ENCODE results near the gene CAPN15.

The CAPN15 gene

DNA sequence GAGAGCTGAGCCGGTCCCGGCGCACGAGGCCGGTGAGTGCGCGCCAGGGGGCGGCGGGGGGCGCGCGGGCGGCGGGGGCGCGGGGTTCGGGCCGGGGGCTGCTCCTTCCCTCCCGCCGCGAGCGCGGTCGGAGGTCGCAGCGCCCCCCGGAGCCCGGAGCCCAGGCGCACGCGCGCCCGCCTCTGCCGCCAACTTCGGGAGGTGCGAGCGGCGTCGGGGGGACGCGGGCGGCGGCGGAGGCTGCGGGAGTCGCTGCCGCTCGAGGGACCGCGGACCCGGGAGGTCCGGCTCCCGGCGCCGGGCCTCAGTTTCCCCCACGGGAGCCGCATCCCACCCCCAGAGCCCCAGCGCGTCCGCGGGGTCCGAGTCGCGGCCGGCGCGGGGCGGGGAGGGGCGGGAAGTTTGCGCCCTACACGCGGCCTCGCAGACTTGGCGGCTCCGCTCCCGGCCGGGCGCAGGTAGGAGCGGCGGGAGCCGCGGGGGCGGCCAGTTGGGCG, 32.7 kb downstream of the CAPN15 start, which contains the start of gene PRR35:
Gene PRR35 (plus strand): TSS at position 191 of the 497 bp plus-strand sequence. CDS start 2,901 bp downstream, outside the sequence.
- no peak for DNase-seq (ENCODE audit: low read depth in 2 of 3, low spot score in 2 of 3)

GRCh38 chr16:560701-561412, 33.3 kb downstream of the CAPN15 start:
- no peak for DNase-seq (ENCODE audit: low read depth in 2 of 3, low spot score in 2 of 3)

DNA sequence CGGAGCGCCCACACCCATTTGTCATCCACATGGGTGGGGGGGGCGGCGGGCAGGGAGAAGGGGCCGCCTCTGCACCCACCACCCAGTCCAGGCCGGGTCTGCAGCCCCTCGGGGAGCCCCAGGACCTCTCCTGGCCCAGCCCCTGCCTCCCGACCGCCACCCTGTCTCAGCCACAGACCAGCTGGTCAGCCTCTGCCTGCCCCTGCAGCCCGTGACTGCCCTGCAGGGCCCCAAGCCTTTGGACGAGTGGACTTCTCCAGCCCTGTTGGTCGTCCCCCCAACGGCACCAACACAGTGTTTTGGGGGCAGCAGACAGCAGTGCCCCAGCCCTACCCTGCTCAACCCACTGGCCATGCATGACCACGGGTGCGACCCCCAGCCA, 33.9 kb downstream of the CAPN15 start:
- no peak for DNase-seq (ENCODE audit: low read depth in 2 of 3, low spot score in 2 of 3)

DNA sequence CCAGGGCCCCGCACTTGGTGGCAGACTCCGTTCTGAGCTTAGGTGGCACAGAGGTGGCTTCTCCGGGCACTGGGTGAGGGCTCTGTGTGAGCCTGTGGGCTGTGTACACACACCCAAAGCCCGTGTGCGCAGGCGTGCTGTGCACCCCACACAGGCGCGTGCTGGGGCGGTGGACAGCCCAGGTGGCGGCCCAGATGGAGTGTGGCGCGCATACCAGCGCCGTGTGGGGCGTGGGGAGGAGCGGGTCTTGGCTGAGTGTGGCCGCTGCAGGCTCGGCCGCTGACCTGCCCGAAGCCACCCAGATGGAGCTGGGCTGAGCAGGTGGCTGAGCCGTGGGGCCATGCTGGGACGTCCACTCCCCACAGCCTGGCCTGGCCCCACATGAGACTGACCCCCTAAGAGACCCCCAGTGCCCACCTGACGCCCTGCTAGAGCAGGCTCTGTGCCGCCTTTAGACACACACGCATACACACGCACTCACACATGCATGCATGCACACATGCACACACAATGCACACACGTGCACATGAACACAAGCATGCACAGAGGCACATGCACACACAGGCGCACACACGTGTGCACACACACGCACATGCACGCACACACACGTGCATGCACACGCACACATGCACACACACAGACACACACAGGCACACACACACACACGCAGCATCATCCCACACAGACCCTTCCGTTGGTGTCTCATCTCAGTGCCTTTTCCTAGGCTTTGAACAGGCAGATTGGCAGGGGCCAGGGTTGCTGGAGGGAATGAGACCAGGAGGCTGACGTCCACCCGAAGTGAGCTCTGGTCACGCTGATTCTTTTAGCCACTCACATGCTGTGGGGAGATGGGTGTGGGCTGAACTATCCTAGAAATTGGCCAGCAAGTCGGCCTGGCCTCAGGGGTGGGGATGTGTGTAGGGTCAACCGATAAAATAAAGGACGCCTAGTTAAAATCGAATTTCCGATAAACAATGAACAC, 34.7 kb downstream of the CAPN15 start:
- DNase-seq (ENCODE audit: low read depth in 2 of 3, low spot score in 2 of 3), result no peak

DNA sequence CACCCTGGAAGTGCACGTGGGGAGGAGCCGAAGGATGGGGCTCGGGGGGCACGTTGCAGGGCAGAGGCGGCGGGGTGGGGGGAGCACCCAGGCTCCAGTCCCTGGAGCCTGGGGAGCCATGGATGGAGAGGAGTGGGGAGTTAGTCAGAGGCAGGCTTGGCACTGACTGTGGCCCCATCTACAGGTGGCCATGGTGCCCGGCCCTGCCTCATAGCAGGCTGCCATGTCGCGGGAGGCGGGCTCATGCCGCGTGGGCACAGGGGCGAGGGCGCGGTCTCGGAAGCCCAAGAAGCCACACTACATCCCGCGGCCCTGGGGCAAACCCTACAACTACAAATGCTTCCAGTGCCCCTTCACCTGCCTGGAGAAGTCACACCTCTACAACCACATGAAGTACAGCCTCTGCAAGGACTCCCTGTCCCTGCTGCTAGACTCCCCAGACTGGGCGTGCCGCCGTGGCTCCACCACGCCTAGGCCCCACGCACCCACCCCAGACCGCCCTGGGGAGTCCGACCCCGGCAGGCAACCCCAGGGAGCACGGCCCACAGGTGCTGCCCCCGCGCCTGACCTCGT, 35.6 kb downstream of the CAPN15 start:
- no peak for DNase-seq (ENCODE audit: low read depth in 2 of 3, low spot score in 2 of 3)

- no peak for DNase-seq (ENCODE audit: low read depth in 2 of 3, low spot score in 2 of 3)
Measured at GRCh38 chr16:564690-565418, 37.3 kb downstream of the CAPN15 start.

DNA sequence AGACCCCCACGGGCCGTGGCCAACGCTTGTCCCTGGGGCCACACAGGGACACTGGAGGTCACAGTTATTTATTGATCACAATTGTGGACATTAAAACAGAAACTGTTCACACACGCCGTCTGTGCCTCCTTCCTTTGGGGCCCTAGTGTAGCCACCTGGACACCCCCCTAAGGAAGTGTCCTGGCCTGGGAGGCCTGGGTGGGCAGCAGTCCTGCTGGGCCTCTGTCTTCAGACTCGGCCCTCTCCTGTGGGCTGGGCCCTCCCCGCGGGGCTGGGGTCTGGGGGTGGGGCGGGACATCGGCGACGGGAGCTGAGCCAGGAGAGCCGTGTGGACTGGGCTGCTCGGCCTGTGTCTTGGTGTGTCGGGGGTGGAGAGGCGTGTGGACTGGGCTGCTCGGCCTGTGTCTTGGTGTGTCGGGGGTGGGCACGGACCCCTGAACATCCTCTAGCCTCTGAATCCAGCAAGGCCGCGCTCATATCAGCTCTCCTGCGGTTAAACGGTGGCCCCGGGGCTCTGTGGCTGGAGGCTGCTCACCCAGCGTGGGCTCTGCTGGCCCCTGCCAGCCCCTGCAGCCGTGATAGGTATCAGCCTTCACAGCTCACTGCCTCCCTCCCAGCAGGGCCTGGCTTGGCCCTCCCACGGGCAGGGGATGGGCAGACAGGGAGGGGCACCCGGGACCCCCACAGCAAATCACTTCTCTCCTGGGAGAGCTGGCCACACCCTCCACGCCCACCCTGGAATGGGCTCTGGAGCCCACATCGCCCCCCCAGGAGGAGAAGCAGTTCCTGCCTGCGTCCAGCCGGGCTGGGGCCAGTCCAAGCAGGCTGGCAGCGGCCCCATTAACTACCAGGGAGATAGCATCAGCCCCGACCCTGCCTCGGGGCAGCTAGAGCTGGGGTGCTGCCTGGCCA, 38.2 kb downstream of the CAPN15 start:
- no peak for DNase-seq (ENCODE audit: low read depth in 2 of 3, low spot score in 2 of 3)

GRCh38 chr16:566475-567372, 39.2 kb downstream of the CAPN15 start, which contains the start of gene NHLRC4:
TSS of gene NHLRC4 (plus strand) at chr16:567005. CDS start at chr16:568048, 1,043 bp downstream.
- DNase-seq (ENCODE audit: low read depth in 2 of 3, low spot score in 2 of 3), result no peak

DNA sequence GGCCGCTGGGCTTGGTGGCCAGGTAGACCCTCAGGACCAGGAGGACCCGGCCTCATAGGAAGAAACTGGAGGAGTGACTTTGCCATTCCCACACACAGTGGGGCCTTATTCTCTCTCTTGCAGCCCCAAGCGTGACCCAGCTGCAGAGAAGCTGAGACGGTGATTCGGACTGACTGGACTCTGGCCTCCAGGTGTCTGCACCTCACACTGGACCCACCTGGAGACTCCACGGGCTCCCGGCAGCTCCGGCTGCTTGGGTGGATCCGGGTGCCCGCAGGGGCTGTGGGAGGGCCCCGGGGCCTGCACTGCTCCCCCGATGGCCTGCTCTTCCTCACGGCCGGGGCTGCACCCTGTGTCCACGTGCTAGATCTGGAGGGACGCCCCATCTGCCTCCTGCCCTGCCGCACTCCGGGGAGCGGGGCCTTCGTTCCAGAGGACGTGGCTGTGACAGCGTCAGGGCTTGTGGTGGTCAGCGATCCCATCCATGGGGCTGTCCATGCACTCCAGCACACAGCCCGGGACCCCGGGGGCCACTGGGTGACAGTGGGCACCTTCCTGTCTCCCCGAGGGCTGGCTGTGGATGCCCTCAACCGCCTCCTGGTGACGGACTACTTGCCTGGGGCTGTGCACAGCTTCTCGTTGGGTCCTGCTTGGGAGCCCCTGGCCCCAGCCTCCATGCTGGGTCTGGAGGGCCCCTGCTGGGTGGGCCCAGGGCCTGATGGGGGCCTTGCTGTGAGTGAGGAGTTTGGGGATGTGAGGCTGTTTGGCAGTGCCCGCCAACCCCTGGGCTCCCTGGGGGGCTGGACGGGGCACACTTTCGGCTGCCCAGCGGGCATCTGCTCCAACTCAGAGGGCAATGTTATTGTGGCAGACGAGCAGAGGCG, 40.1 kb downstream of the CAPN15 start:
- DNase-seq (ENCODE audit: low read depth in 2 of 3, low spot score in 2 of 3), result no peak

GRCh38 chr16:568401-569258, 41.1 kb downstream of the CAPN15 start:
- no peak for DNase-seq (ENCODE audit: low read depth in 2 of 3, low spot score in 2 of 3)

- DNase-seq (ENCODE audit: low read depth in 2 of 3, low spot score in 2 of 3), result peak; percentile 47 to 57 (median 48)
Measured at GRCh38 chr16:569445-570254, 42.1 kb downstream of the CAPN15 start, which contains the start of gene PIGQ. TSS of gene PIGQ (plus strand) at chr16:569968. CDS start at chr16:574075, 4,107 bp downstream.

DNA sequence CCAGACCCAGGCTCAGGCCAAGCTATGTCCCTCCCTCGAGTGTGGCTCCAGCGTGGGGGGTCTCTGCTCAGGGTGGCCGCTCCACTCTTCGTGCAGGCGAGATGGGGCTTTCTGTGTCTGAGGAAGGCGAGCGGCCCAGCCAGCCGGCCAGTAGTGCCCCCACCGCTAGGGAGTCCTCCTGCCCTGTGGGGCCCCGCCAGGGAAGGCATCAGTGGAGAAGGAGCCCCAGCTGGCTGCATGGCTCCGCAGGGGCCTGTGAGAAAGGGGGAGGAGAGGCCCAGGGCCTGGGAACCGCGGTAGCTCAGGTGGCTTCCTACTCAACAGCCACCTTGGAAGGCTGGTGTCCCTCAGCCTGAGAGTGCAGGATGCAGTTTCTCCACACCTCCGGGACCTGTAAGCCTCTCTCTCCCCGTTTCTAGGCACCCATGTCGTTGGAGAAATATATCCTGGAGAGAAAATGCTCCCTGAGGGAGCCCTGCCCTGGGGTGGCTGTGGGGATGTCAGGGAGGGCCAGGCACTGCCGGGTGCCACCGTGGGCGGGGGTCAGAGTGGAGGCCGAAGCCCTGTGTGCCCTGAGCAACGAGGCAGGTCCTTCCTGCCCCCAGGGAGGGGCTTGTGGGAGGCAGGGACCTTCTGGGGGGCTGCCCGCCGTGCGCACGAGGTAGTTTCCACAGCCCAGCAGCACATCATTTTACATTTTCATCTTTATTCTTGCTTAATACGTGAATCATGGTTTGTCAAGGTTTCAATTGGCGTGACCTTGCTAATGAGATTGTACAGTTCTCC, 45.5 kb downstream of the CAPN15 start:
- no peak for DNase-seq (ENCODE audit: low read depth in 2 of 3, low spot score in 2 of 3)

- no peak for DNase-seq (ENCODE audit: low read depth in 2 of 3, low spot score in 2 of 3)
Measured at GRCh38 chr16:574021-574760, 46.7 kb downstream of the CAPN15 start.

Measured in activated CD8-positive, alpha-beta memory T cell treated with anti-CD3 and anti-CD28 coated beads for 48 hours (primary cell).